ENCODE results near the gene MCAM. TPM values are rescaled to one million over a fixed set of nuclear protein-coding genes. Genes with fewer than 3 reads are reported as not detected.

Gene MCAM
- polyA plus RNA-seq, 4 donors, result 1.1 to 82.3 (median 11.5) TPM

- peak overlapping the region in 2 of 3 donors; percentile 19 to 78 for H3K4me3 ChIP-seq (ENCODE audit: low read depth in 1 of 3, low read length in 3 of 3)
- peak overlapping the region; percentile 13 to 91 (median 36) for H3K27ac ChIP-seq (ENCODE audit: low read depth in 1 of 3, low read length in 2 of 3)
- H3K27me3 ChIP-seq (ENCODE audit: control insufficient read depth in 3 of 3, insufficient read depth in 3 of 3, low read length in 3 of 3), result peaks cover 0 to 9% (median 0%) of the 10 kb centered on the region in 3 donors
- peaks cover 0 to 54% (median 10%) of the 10 kb centered on the region in 3 donors for H3K4me1 ChIP-seq (ENCODE audit: control insufficient read depth in 3 of 3, insufficient read depth in 2 of 3, low read depth in 1 of 3, low read length in 2 of 3)
- FAIRE-seq (no peak), DNase-seq (peak; percentile 68 to 85)
- 14 to 40% (median 15%) methylated on average over 8 of the region's 8 CpGs for WGBS, 3 donors
- peaks cover 0 to 23% (median 8%) of the 10 kb centered on the region in 3 donors for H3K36me3 ChIP-seq (ENCODE audit: control insufficient read depth in 3 of 3, insufficient read depth in 2 of 3, low read depth in 1 of 3, low read length in 3 of 3)
- no peaks in the 10 kb centered on the region for H3K9me3 ChIP-seq (ENCODE audit: control insufficient read depth in 2 of 2, insufficient read depth in 1 of 2, low read depth in 1 of 2, low read length in 1 of 2)
Measured at GRCh38 chr11:119361056-119361787, 44.3 kb upstream of the MCAM start.

- H3K27ac ChIP-seq (ENCODE audit: low read depth in 1 of 3, low read length in 2 of 3), result no peak overlapping the region
- DNase-seq (no peak), FAIRE-seq (no peak)
- 77 to 84% (median 78%) methylated on average over 10 of the region's 10 CpGs for WGBS, 3 donors
- H3K9me3 ChIP-seq (ENCODE audit: control insufficient read depth in 2 of 2, insufficient read depth in 1 of 2, low read depth in 1 of 2, low read length in 1 of 2), result no peaks in the 10 kb centered on the region
- no peak overlapping the region for H3K4me3 ChIP-seq (ENCODE audit: low read depth in 1 of 3, low read length in 3 of 3)
- peaks cover 0 to 7% (median 0%) of the 10 kb centered on the region in 3 donors for H3K27me3 ChIP-seq (ENCODE audit: control insufficient read depth in 3 of 3, insufficient read depth in 3 of 3, low read length in 3 of 3)
- H3K36me3 ChIP-seq (ENCODE audit: control insufficient read depth in 3 of 3, insufficient read depth in 2 of 3, low read depth in 1 of 3, low read length in 3 of 3), result peaks cover 0 to 30% (median 11%) of the 10 kb centered on the region in 3 donors
- H3K4me1 ChIP-seq (ENCODE audit: control insufficient read depth in 3 of 3, insufficient read depth in 2 of 3, low read depth in 1 of 3, low read length in 2 of 3), result peaks cover 0 to 53% (median 6%) of the 10 kb centered on the region in 3 donors
Measured at GRCh38 chr11:119359365-119360214, 42.7 kb upstream of the MCAM start.

GRCh38 chr11:119357074-119357473 lies 40.1 kb upstream of the MCAM start:
- H3K36me3 ChIP-seq (ENCODE audit: control insufficient read depth in 3 of 3, insufficient read depth in 2 of 3, low read depth in 1 of 3, low read length in 3 of 3), result peaks cover 0 to 30% (median 11%) of the 10 kb centered on the region in 3 donors
- H3K4me1 ChIP-seq (ENCODE audit: control insufficient read depth in 3 of 3, insufficient read depth in 2 of 3, low read depth in 1 of 3, low read length in 2 of 3), result peaks cover 2 to 49% (median 6%) of the 10 kb centered on the region in 3 donors
- WGBS, 3 donors, result 39 to 43% (median 41%) methylated on average over 13 of the region's 13 CpGs
- no peak for FAIRE-seq
- no peaks in the 10 kb centered on the region for H3K9me3 ChIP-seq (ENCODE audit: control insufficient read depth in 2 of 2, insufficient read depth in 1 of 2, low read depth in 1 of 2, low read length in 1 of 2)
- no peaks in the 10 kb centered on the region for H3K27me3 ChIP-seq (ENCODE audit: control insufficient read depth in 3 of 3, insufficient read depth in 3 of 3, low read length in 3 of 3)
- DNase-seq, result no peak
- H3K4me3 ChIP-seq (ENCODE audit: low read depth in 1 of 3, low read length in 3 of 3), result peak overlapping the region in 2 of 3 donors; percentile 33 to 51
- H3K27ac ChIP-seq (ENCODE audit: low read depth in 1 of 3, low read length in 2 of 3), result peak overlapping the region in 1 of 3 donors; percentile 15

DNA sequence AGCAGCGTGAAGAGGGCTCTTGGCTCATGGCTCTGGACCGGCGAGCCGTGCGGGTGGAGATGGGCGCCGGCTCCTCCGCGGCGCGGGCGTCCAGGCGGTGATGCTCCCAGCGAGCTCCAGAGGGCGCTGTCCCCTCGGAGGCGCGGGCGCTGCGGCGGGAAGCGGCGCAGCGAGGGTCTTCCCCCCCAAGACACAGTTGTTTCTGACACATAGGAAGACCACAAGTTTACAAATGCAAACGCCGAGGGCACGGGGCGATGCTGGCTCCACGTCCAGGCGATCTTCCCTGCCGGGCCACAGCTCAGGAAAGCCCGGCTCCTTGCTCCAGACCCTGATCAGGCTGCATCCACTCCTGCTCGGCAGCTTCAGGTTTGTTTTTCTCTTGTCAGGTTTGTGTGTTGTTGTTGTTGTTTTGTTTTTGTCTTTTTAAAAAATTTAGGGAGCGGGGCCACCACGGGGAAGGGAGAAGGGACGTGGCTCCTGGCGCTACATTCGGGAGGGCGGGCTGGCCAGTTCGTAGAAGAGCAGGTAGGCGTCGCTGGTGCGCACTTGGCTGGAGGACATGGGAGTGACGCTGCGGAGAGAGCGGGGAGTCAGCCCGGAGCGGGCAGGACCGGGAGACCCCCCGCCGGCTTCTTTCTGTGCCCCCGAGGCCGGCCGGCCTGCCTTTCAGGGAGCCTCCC lies 39.6 kb upstream of the MCAM start:
- Histone ChIP-seq H3K9me3 (ENCODE audit: control insufficient read depth in 2 of 2, insufficient read depth in 1 of 2, low read depth in 1 of 2, low read length in 1 of 2) (no peaks in the 10 kb centered on the region), H3K4me3 (ENCODE audit: low read depth in 1 of 3, low read length in 3 of 3) (peak overlapping the region in 2 of 3 donors; percentile 33 to 51), H3K4me1 (ENCODE audit: control insufficient read depth in 3 of 3, insufficient read depth in 2 of 3, low read depth in 1 of 3, low read length in 2 of 3) (peaks cover 2 to 45% (median 6%) of the 10 kb centered on the region in 3 donors), H3K36me3 (ENCODE audit: control insufficient read depth in 3 of 3, insufficient read depth in 2 of 3, low read depth in 1 of 3, low read length in 3 of 3) (peaks cover 0 to 30% (median 11%) of the 10 kb centered on the region in 3 donors), H3K27ac (ENCODE audit: low read depth in 1 of 3, low read length in 2 of 3) (peak overlapping the region in 2 of 3 donors; percentile 15 to 45), H3K27me3 (ENCODE audit: control insufficient read depth in 3 of 3, insufficient read depth in 3 of 3, low read length in 3 of 3) (no peaks in the 10 kb centered on the region)
- 1 to 4% (median 3%) methylated on average over 48 to 54 of the region's 54 CpGs for WGBS, 3 donors
- DNase-seq, result peak; percentile 77 to 90
- no peak for FAIRE-seq

GRCh38 chr11:119355091-119355843 lies 38.3 kb upstream of the MCAM start:
- Histone ChIP-seq H3K9me3 (ENCODE audit: control insufficient read depth in 2 of 2, insufficient read depth in 1 of 2, low read depth in 1 of 2, low read length in 1 of 2) (no peaks in the 10 kb centered on the region), H3K4me3 (ENCODE audit: low read depth in 1 of 3, low read length in 3 of 3) (no peak overlapping the region), H3K36me3 (ENCODE audit: control insufficient read depth in 3 of 3, insufficient read depth in 2 of 3, low read depth in 1 of 3, low read length in 3 of 3) (peaks cover 0 to 30% (median 11%) of the 10 kb centered on the region in 3 donors), H3K27ac (ENCODE audit: low read depth in 1 of 3, low read length in 2 of 3) (no peak overlapping the region), H3K4me1 (ENCODE audit: control insufficient read depth in 3 of 3, insufficient read depth in 2 of 3, low read depth in 1 of 3, low read length in 2 of 3) (peaks cover 2 to 32% (median 3%) of the 10 kb centered on the region in 3 donors), H3K27me3 (ENCODE audit: control insufficient read depth in 3 of 3, insufficient read depth in 3 of 3, low read length in 3 of 3) (no peaks in the 10 kb centered on the region)
- no peak for DNase-seq
- no peak for FAIRE-seq
- WGBS, 3 donors, result 65 to 71% (median 69%) methylated on average over 9 of the region's 9 CpGs

DNA sequence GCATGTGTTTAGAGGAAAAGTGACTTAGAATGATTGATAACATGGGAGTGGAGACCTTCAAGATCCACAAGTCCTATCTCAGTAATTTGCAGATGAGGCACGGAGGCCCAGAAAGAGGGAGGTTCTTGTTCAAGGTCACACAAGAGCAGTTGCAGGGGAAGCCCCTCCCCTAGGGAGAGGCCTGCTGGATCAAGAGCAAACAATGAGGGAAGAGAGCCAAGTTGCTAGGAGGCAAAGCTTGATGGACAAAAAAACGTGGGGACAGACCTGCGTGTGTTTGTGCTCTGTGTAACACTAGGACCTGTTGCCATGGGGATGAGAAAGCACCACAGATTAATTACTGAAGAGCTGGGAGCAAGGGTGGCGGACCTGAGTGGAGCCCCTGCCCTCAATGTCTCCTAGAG lies 35.9 kb upstream of the MCAM start:
- 8 to 27% (median 18%) methylated on average over 4 of the region's 4 CpGs for WGBS, 3 donors
- H3K4me3 ChIP-seq (ENCODE audit: low read depth in 1 of 3, low read length in 3 of 3), result no peak overlapping the region
- peak overlapping the region in 2 of 3 donors; percentile 12 to 32 for H3K27ac ChIP-seq (ENCODE audit: low read depth in 1 of 3, low read length in 2 of 3)
- H3K27me3 ChIP-seq (ENCODE audit: control insufficient read depth in 3 of 3, insufficient read depth in 3 of 3, low read length in 3 of 3), result peaks cover 0 to 2% (median 0%) of the 10 kb centered on the region in 3 donors
- peaks cover 0 to 16% (median 6%) of the 10 kb centered on the region in 3 donors for H3K36me3 ChIP-seq (ENCODE audit: control insufficient read depth in 3 of 3, insufficient read depth in 2 of 3, low read depth in 1 of 3, low read length in 3 of 3)
- H3K4me1 ChIP-seq (ENCODE audit: control insufficient read depth in 3 of 3, insufficient read depth in 2 of 3, low read depth in 1 of 3, low read length in 2 of 3), result peaks cover 2 to 32% (median 3%) of the 10 kb centered on the region in 3 donors
- no peaks in the 10 kb centered on the region for H3K9me3 ChIP-seq (ENCODE audit: control insufficient read depth in 2 of 2, insufficient read depth in 1 of 2, low read depth in 1 of 2, low read length in 1 of 2)
- DNase-seq, result peak; percentile 77 to 87
- no peak for FAIRE-seq

GRCh38 chr11:119351232-119351631 lies 34.3 kb upstream of the MCAM start:
- no peaks in the 10 kb centered on the region for H3K9me3 ChIP-seq (ENCODE audit: control insufficient read depth in 2 of 2, insufficient read depth in 1 of 2, low read depth in 1 of 2, low read length in 1 of 2)
- H3K27me3 ChIP-seq (ENCODE audit: control insufficient read depth in 3 of 3, insufficient read depth in 3 of 3, low read length in 3 of 3), result peaks cover 0 to 2% (median 0%) of the 10 kb centered on the region in 3 donors
- 42 to 100% (median 50%) methylated on average over 1 to 2 of the region's 2 CpGs for WGBS, 3 donors
- FAIRE-seq (no peak), DNase-seq (no peak)
- H3K27ac ChIP-seq (ENCODE audit: low read depth in 1 of 3, low read length in 2 of 3), result no peak overlapping the region
- no peak overlapping the region for H3K4me3 ChIP-seq (ENCODE audit: low read depth in 1 of 3, low read length in 3 of 3)
- peaks cover 2 to 27% (median 3%) of the 10 kb centered on the region in 3 donors for H3K4me1 ChIP-seq (ENCODE audit: control insufficient read depth in 3 of 3, insufficient read depth in 2 of 3, low read depth in 1 of 3, low read length in 2 of 3)
- H3K36me3 ChIP-seq (ENCODE audit: control insufficient read depth in 3 of 3, insufficient read depth in 2 of 3, low read depth in 1 of 3, low read length in 3 of 3), result peaks cover 0 to 9% (median 3%) of the 10 kb centered on the region in 3 donors

All from small intestine (tissue), 7 donors.